HepG2 (cell line): ENCODE data around the gene CYP26B1. TPM values are rescaled to one million over a fixed set of nuclear protein-coding genes. Genes with fewer than 3 reads are reported as not detected.

Experiments
- ATAC-seq: fragments of 200-7000 bp; cut with Tn5 transposase; 3 replicates; pipeline ENCODE4 v1.9.1; 2020; ENCODE audit warnings: mild to moderate bottlenecking, moderate library complexity
- BruUV-seq: library from RNA; stranded (reverse); fragments of 400-500 nt; replicated peaks from 2 replicates; lab custom pipeline; 2021; lab: Mats Ljungman, UMichigan
- CTCF ChIA-PET: fragments of 300-600 bp; formaldehyde crosslinking; extraction: SDS; loops from one replicate; lab custom pipeline; 2021; ENCODE audit warnings: low total read pairs, inconsistent platforms, low intra/inter-chr PET ratio; lab: Yijun Ruan, JAX
- POLR2A ChIA-PET: fragments of 350-600 bp; sonication (Branson Sonifier 250); formaldehyde crosslinking; loops from one replicate; lab custom pipeline; 2020; ENCODE audit warnings: antibody characterized with exemption, inconsistent platforms; lab: Yijun Ruan, JAX
- DNase-seq: peaks from one replicate; pipeline ENCODE4 v3.0.0-alpha.2; 2015; ENCODE audit warnings: low spot score
- FAIRE-seq: peaks from 3 replicates; lab custom pipeline; 2011; peaks lifted over from hg19 to GRCh38; lab: Jason Lieb, UNC
- H2AFZ ChIP-seq: one replicate; pipeline ENCODE4 v1.6.1; 2011; ENCODE audit warnings: low read length, inconsistent platforms
- H3K27ac ChIP-seq: fragments of 300-600 bp; 3 replicates; pipeline ENCODE4 v1.8.0; 2011; ENCODE audit warnings: mixed run types, mild to moderate bottlenecking, mixed read lengths, low read length, inconsistent platforms; ENCODE audit not compliant: insufficient read depth; ENCODE audit errors: extremely low read length
- H3K27me3 ChIP-seq, 2 experiments: fragments of 200-600 bp in 1 of 2; 2 replicates in 1 of 2; 3 replicates in 1 of 2; pipeline versions ENCODE4 v1.6.0 to v1.8.0; 2011; ENCODE audit warnings: low read length in 2 of 2, mild to moderate bottlenecking in 2 of 2, moderate library complexity in 2 of 2, inconsistent platforms in 1 of 2; ENCODE audit not compliant: insufficient read depth in 2 of 2, control insufficient read depth in 1 of 2
- H3K36me3 ChIP-seq, 2 experiments: fragments of 200-600 bp in 1 of 2; replicated peaks in 1 of 2; 2 replicates in 1 of 2; 3 replicates in 1 of 2; pipeline versions ENCODE4 v1.5.1 to v1.8.0; 2011; ENCODE audit warnings: low read length in 2 of 2, inconsistent platforms in 1 of 2; ENCODE audit not compliant: insufficient read depth in 2 of 2, control insufficient read depth in 1 of 2
- H3K4me1 ChIP-seq: 2 replicates; pipeline ENCODE4 v1.5.1; 2012; ENCODE audit warnings: low read length, inconsistent platforms; ENCODE audit not compliant: insufficient read depth
- H3K4me2 ChIP-seq: 2 replicates; pipeline ENCODE4 v1.6.0; 2011; ENCODE audit warnings: low read depth, low read length, inconsistent platforms
- H3K4me3 ChIP-seq, 3 experiments: fragments of 200-600 bp in 1 of 3; sonication (generic), shearing (Covaris generic) in 1 of 3; replicated peaks in 1 of 3; 2 replicates each; pipeline ENCODE4 v1.5.1; 2011 to 2016; ENCODE audit warnings: low read length in 3 of 3, inconsistent platforms in 2 of 3, low read depth in 2 of 3, mild to moderate bottlenecking in 2 of 3, control low read depth in 1 of 3, mixed read lengths in 1 of 3; ENCODE audit not compliant: insufficient read depth in 1 of 3
- H3K79me2 ChIP-seq: one replicate; pipeline ENCODE4 v1.6.1; 2011; ENCODE audit warnings: low read length, inconsistent platforms; ENCODE audit not compliant: insufficient read depth
- H3K9ac ChIP-seq: 2 replicates; pipeline ENCODE4 v1.6.0; 2011; ENCODE audit warnings: mild to moderate bottlenecking, low read depth, low read length, inconsistent platforms; ENCODE audit not compliant: insufficient read depth
- H3K9me3 ChIP-seq: 2 replicates; pipeline ENCODE4 v1.5.1; 2012; ENCODE audit warnings: mild to moderate bottlenecking, low read length
- H4K20me1 ChIP-seq: 2 replicates; pipeline ENCODE4 v1.6.0; 2011; ENCODE audit warnings: inconsistent platforms, mild to moderate bottlenecking, low read length, moderate library complexity; ENCODE audit not compliant: insufficient read depth
- HNRNPL ChIP-seq: fragments of 200-400 bp; formaldehyde crosslinking; IDR thresholded peaks from 2 replicates; pipeline ENCODE4 v1.6.1; 2017; ENCODE audit warnings: mild to moderate bottlenecking, low read depth, low read length
- ZBTB42 ChIP-seq: sonication (generic); formaldehyde crosslinking; IDR thresholded peaks from 2 replicates; pipeline ENCODE4 v1.5.0; 2020; ENCODE audit warnings: mild to moderate bottlenecking, missing genetic modification reagents
- ZNF180 ChIP-seq: sonication (generic); formaldehyde crosslinking; IDR thresholded peaks from 2 replicates; pipeline ENCODE4 v1.4.0; 2020; ENCODE audit warnings: low read depth, missing genetic modification reagents, borderline replicate concordance
- ZNF569 ChIP-seq: sonication (generic); formaldehyde crosslinking; IDR thresholded peaks from 2 replicates; pipeline ENCODE4 v1.5.0; 2020; ENCODE audit warnings: mild to moderate bottlenecking, missing genetic modification reagents, moderate library complexity, borderline replicate concordance
- ZSCAN21 ChIP-seq: sonication (generic); formaldehyde crosslinking; IDR thresholded peaks from 2 replicates; pipeline ENCODE4 v1.8.0; 2022; ENCODE audit warnings: mild to moderate bottlenecking, missing genetic modification reagents, moderate library complexity, borderline replicate concordance
- ZSCAN9 ChIP-seq: IDR thresholded peaks from 2 replicates; pipeline ENCODE4 v1.6.1; 2016; ENCODE audit warnings: borderline replicate concordance
- WGBS: methylation state at CpG from one replicate; pipeline ENCODE4 v1.1.6; 2017; ENCODE audit warnings: low lambda C conversion rate; 5-methylcytosine and 5-hydroxymethylcytosine counted together
- in situ Hi-C: cut with HindIII; loops from 2 replicates; pipeline ENCODE4 v1.10.0; 2017; ENCODE audit warnings: low pct_unique_long_range_greater_than_20kb; ENCODE audit not compliant: extremely low pct_ligation_motif_present
- intact Hi-C: fragments of 100-400 bp; cut with micrococcal nuclease; formaldehyde crosslinking; loops from one replicate; pipeline ENCODE4 v1.10.0; 2022; ENCODE audit not compliant: unreplicated experiment
- polyA plus RNA-seq, 8 experiments: library from polyadenylated mRNA; depleted of rRNA in 3 of 8; stranded (reverse) in 7 of 8; unstranded in 1 of 8; fragments of >200 nt; fragmentation: Illumina TruSeq in 4 of 8; extraction: Trizol in 4 of 8; gene quantifications; 2 replicates each; pipeline versions ENCODE4 v1.2.1 to v1.2.3, GENCODE V29; 2011 to 2016; ENCODE audit warnings: low read depth in 4 of 8, missing spikeins in 1 of 8, mixed read lengths in 1 of 8; ENCODE audit not compliant: insufficient read depth in 1 of 8
- total RNA-seq, 5 experiments: library from RNA; depleted of rRNA; stranded (reverse); fragments of >200 nt; fragmentation: Illumina TruSeq; extraction: Trizol; gene quantifications; 2 replicates each; pipeline ENCODE4 v1.2.3, GENCODE V29; 2016; ENCODE audit warnings: low read depth in 1 of 5

Gene CYP26B1
- total and polyA plus RNA-seq, 2 of the 13 experiments (the other 11 are each of a cell fraction or from before 2014, with no cell fraction given) = 0.05 to 0.07 TPM

- no peak for TF ChIP-seq ZSCAN9 (CRISPR knock-in tag)
- no peak for TF ChIP-seq ZBTB42 (CRISPR knock-in tag)
- TF ChIP-seq ZNF180 (CRISPR knock-in tag) = no peak
- TF ChIP-seq, all 625 proteins: peak for 0
Measured at GRCh38 chr2:72140621-72140960, 7.1 kb downstream of the CYP26B1 start (continued).

GRCh38 chr2:72139874-72140620 is 7.6 kb downstream of the CYP26B1 start:
- ChIA-PET CTCF (no interaction called here), POLR2A (no interaction called here)
- peaks cover 13 to 84% of the 10 kb centered on the region in 2 experiments for H3K27me3 ChIP-seq
- H4K20me1 ChIP-seq = peaks cover 7% of the 10 kb centered on the region; the same call in 1 of the 2 replicates
- no peak overlapping the region for H3K4me3 ChIP-seq
- FAIRE-seq (no peak), ATAC-seq (no peak), DNase-seq (no peak)
- intact Hi-C loops (no loop called here), in situ Hi-C loops (loop anchor here (10.0 kb wide), 1 partner anchor 335 kb away; no protein-coding TSS in a partner anchor)
- peaks cover 29% of the 10 kb centered on the region for H3K4me1 ChIP-seq
- no peaks in the 10 kb centered on the region for H3K9me3 ChIP-seq
- TF ChIP-seq ZSCAN21 (CRISPR knock-in tag) (no peak), HNRNPL (0 out of 2 replicates have a peak, but pooled peaks have one; percentile 60), ZBTB42 (CRISPR knock-in tag) (no peak), ZNF569 (CRISPR knock-in tag) (no peak)
- H3K79me2 ChIP-seq = no peaks in the 10 kb centered on the region
- H3K9ac ChIP-seq = no peak overlapping the region
- 37% methylated on average over 7 of the region's 14 CpGs for WGBS
- no peak overlapping the region for H2AFZ ChIP-seq
- no TSS peak for BruUV-seq
- H3K4me2 ChIP-seq = no peak overlapping the region
- H3K36me3 ChIP-seq = no peaks in the 10 kb centered on the region
- H3K27ac ChIP-seq = no peak overlapping the region
